HepG2 (cell line): Measurements from ENCODE around the gene CARMIL3. TPM values are rescaled to one million over a fixed set of nuclear protein-coding genes. Genes with fewer than 3 reads are reported as not detected.
A peak's percentile ranks its signal among the peaks of the same experiment; 100 is the strongest.

ENCODE experiments used
- AHR ChIP-seq: IDR thresholded peaks from 2 replicates; pipeline ENCODE4 v1.6.1; 2018; ENCODE audit warnings: missing genetic modification reagents, missing compliant biosample characterization
- ASH2L ChIP-seq: fragments of 300-600, 200-600 bp; sonication (generic); IDR thresholded peaks from 2 replicates; pipeline ENCODE4 v1.7.0; 2017; ENCODE audit warnings: low read depth, mild to moderate bottlenecking, moderate library complexity, mixed read lengths, low read length; ENCODE audit not compliant: insufficient read length
- GTF2F1 ChIP-seq: fragments of 150-350 bp; IDR thresholded peaks from 2 replicates; pipeline ENCODE4 v1.6.1; 2014; ENCODE audit warnings: low read length
- HIVEP1 ChIP-seq: sonication (generic); formaldehyde crosslinking; IDR thresholded peaks from 2 replicates; pipeline ENCODE4 v1.4.0; 2020; ENCODE audit warnings: mild to moderate bottlenecking, missing genetic modification reagents
- NFE2L1 ChIP-seq: sonication (generic); formaldehyde crosslinking; IDR thresholded peaks from 2 replicates; pipeline ENCODE4 v1.4.0; 2020; ENCODE audit warnings: missing genetic modification reagents, mild to moderate bottlenecking, borderline replicate concordance
- NR2C2 ChIP-seq: sonication (generic); formaldehyde crosslinking; IDR thresholded peaks from 2 replicates; pipeline ENCODE4 v1.4.0; 2020; ENCODE audit warnings: missing genetic modification reagents, mild to moderate bottlenecking, moderate library complexity, borderline replicate concordance
- POLR2AphosphoS5 ChIP-seq: IDR thresholded peaks from 2 replicates; pipeline ENCODE4 v1.6.1; 2012; ENCODE audit warnings: low read depth, low read length
- RFX3 ChIP-seq: IDR thresholded peaks from 2 replicates; pipeline ENCODE4 v1.6.1; 2016; ENCODE audit warnings: missing biosample characterization, missing genetic modification reagents
- RFX5 ChIP-seq: IDR thresholded peaks from 2 replicates; pipeline ENCODE4 v1.6.1; 2011; ENCODE audit warnings: low read depth, low read length, improper control_type of control experiment
- ZNF30 ChIP-seq: sonication (generic); formaldehyde crosslinking; IDR thresholded peaks from 2 replicates; pipeline ENCODE4 v1.5.0; 2020; ENCODE audit warnings: mild to moderate bottlenecking, missing genetic modification reagents
- ZNF382 ChIP-seq: sonication (generic); formaldehyde crosslinking; IDR thresholded peaks from 2 replicates; pipeline ENCODE4 v1.5.0; 2020; ENCODE audit warnings: missing genetic modification reagents, mild to moderate bottlenecking, borderline replicate concordance
- ZNF850 ChIP-seq: sonication (generic); formaldehyde crosslinking; conservative IDR thresholded peaks from 2 replicates; pipeline ENCODE4 v1.9.0; 2021; ENCODE audit warnings: mild to moderate bottlenecking, missing genetic modification reagents
- polyA plus RNA-seq, 8 experiments: library from polyadenylated mRNA; depleted of rRNA in 3 of 8; stranded (reverse) in 7 of 8; unstranded in 1 of 8; fragments of >200 nt; fragmentation: Illumina TruSeq in 4 of 8; extraction: Trizol in 4 of 8; gene quantifications; 2 replicates each; pipeline versions ENCODE4 v1.2.1 to v1.2.3, GENCODE V29; 2011 to 2016; ENCODE audit warnings: low read depth in 4 of 8, missing spikeins in 1 of 8, mixed read lengths in 1 of 8; ENCODE audit not compliant: insufficient read depth in 1 of 8
- total RNA-seq, 5 experiments: library from RNA; depleted of rRNA; stranded (reverse); fragments of >200 nt; fragmentation: Illumina TruSeq; extraction: Trizol; gene quantifications; 2 replicates each; pipeline ENCODE4 v1.2.3, GENCODE V29; 2016; ENCODE audit warnings: low read depth in 1 of 5
- TF ChIP-seq, protein P1 (sequence below), 2 experiments: fragments of 450-650 bp in 1 of 2; sonication (generic) in 1 of 2; formaldehyde crosslinking in 1 of 2; IDR thresholded peaks; 2 replicates each; pipeline versions ENCODE4 v1.6.1 to v1.8.0; 2016 to 2022; ENCODE audit warnings: antibody characterized with exemption in 1 of 2, mild to moderate bottlenecking in 1 of 2, missing genetic modification reagents in 1 of 2
- TF ChIP-seq, protein P2 (sequence below): IDR thresholded peaks from 2 replicates; pipeline ENCODE4 v1.6.1; 2012; ENCODE audit warnings: inconsistent platforms
- TF ChIP-seq, protein P3 (sequence below): sonication (generic); formaldehyde crosslinking; IDR thresholded peaks from 2 replicates; pipeline ENCODE4 v1.4.0; 2020; ENCODE audit warnings: missing genetic modification reagents, mild to moderate bottlenecking, borderline replicate concordance

Gene CARMIL3
- total and polyA plus RNA-seq, 2 of the 13 experiments (the other 11 are each of a cell fraction or from before 2014, with no cell fraction given): 0.27 to 0.55 TPM

DNA sequence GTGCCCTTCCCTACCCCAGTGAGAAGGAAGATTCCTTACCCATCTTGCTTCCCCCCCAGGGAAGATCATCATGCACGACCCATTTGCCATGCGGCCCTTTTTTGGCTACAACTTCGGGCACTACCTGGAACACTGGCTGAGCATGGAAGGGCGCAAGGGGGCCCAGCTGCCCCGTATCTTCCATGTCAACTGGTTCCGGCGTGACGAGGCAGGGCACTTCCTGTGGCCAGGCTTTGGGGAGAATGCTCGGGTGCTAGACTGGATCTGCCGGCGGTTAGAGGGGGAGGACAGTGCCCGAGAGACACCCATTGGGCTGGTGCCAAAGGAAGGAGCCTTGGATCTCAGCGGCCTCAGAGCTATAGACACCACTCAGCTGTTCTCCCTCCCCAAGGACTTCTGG lies 51.6 kb downstream of the CARMIL3 start (continued):
- TF ChIP-seq ZNF30 (CRISPR knock-in tag) (no peak), ZNF382 (no peak), RFX5 (no peak), POLR2AphosphoS5 (peak; percentile 37; the same call in 1 of the 2 replicates), ZNF850 (no peak), HIVEP1 (CRISPR knock-in tag) (peak; percentile 83; the same call in 1 of the 2 replicates), GTF2F1 (no peak), ASH2L (no peak), NFE2L1 (no peak), NR2C2 (CRISPR knock-in tag) (peak; percentile 9; the same call in 1 of the 2 replicates), RFX3 (no peak), AHR (CRISPR knock-in tag) (no peak)
- TF ChIP-seq, protein P1, sequence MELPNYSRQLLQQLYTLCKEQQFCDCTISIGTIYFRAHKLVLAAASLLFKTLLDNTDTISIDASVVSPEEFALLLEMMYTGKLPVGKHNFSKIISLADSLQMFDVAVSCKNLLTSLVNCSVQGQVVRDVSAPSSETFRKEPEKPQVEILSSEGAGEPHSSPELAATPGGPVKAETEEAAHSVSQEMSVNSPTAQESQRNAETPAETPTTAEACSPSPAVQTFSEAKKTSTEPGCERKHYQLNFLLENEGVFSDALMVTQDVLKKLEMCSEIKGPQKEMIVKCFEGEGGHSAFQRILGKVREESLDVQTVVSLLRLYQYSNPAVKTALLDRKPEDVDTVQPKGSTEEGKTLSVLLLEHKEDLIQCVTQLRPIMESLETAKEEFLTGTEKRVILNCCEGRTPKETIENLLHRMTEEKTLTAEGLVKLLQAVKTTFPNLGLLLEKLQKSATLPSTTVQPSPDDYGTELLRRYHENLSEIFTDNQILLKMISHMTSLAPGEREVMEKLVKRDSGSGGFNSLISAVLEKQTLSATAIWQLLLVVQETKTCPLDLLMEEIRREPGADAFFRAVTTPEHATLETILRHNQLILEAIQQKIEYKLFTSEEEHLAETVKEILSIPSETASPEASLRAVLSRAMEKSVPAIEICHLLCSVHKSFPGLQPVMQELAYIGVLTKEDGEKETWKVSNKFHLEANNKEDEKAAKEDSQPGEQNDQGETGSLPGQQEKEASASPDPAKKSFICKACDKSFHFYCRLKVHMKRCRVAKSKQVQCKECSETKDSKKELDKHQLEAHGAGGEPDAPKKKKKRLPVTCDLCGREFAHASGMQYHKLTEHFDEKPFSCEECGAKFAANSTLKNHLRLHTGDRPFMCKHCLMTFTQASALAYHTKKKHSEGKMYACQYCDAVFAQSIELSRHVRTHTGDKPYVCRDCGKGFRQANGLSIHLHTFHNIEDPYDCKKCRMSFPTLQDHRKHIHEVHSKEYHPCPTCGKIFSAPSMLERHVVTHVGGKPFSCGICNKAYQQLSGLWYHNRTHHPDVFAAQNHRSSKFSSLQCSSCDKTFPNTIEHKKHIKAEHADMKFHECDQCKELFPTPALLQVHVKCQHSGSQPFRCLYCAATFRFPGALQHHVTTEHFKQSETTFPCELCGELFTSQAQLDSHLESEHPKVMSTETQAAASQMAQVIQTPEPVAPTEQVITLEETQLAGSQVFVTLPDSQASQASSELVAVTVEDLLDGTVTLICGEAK (IDR thresholded peaks at IDR 0.05): no peak
- TF ChIP-seq, protein P1 (CRISPR knock-in tag; IDR thresholded peaks at IDR 0.05): no peak; the same call in 1 of the 2 replicates
- TF ChIP-seq, protein P2, sequence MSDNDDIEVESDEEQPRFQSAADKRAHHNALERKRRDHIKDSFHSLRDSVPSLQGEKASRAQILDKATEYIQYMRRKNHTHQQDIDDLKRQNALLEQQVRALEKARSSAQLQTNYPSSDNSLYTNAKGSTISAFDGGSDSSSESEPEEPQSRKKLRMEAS: no peak
- TF ChIP-seq, protein P3, sequence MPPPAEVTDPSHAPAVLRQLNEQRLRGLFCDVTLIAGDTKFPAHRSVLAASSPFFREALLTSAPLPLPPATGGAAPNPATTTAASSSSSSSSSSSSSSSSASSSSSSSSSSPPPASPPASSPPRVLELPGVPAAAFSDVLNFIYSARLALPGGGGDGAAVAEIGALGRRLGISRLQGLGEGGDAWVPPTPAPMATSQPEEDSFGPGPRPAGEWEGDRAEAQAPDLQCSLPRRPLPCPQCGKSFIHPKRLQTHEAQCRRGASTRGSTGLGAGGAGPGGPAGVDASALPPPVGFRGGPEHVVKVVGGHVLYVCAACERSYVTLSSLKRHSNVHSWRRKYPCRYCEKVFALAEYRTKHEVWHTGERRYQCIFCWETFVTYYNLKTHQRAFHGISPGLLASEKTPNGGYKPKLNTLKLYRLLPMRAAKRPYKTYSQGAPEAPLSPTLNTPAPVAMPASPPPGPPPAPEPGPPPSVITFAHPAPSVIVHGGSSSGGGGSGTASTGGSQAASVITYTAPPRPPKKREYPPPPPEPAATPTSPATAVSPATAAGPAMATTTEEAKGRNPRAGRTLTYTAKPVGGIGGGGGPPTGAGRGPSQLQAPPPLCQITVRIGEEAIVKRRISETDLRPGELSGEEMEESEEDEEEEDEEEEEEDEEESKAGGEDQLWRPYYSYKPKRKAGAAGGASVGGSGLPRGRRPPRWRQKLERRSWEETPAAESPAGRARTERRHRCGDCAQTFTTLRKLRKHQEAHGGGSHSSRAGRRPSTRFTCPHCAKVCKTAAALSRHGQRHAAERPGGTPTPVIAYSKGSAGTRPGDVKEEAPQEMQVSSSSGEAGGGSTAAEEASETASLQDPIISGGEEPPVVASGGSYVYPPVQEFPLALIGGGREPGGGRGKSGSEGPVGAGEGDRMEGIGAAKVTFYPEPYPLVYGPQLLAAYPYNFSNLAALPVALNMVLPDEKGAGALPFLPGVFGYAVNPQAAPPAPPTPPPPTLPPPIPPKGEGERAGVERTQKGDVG (CRISPR knock-in tag): no peak
